GM10248 (cell line): ENCODE data around the gene HAAO.

Experiments used
- CTCF ChIA-PET: fragments of 300-600 bp; sonication (Branson Sonifier 250); formaldehyde crosslinking; extraction: SDS; loops from one replicate; lab custom pipeline; 2021; ENCODE audit warnings: antibody characterized with exemption; lab: Yijun Ruan, JAX
- POLR2A ChIA-PET: fragments of 350-650 bp; sonication (Branson Sonifier 250); formaldehyde crosslinking; extraction: SDS; loops from one replicate; lab custom pipeline; 2020; ENCODE audit warnings: antibody characterized with exemption; lab: Yijun Ruan, JAX
- DNase-seq: peaks from one replicate; pipeline ENCODE4 v3.0.0; 2012; ENCODE audit errors: extremely low spot score
- CTCF ChIP-seq: IDR thresholded peaks from 2 replicates; pipeline ENCODE4 v1.5.1; 2012; ENCODE audit warnings: mild to moderate bottlenecking, low read depth; ENCODE audit errors: extremely low read depth, missing control alignments, control extremely low read depth

HAAO gene

GRCh38 chr2:42810121-42810970 is 18.0 kb upstream of the HAAO start:
- CTCF ChIA-PET: interaction anchor here (0.8 to 10.4 kb wide), 15 partner anchors 9 to 759 kb away, joined by 3 to 64 read pairs (median 3); partner anchors contain the start of genes HAAO and ZFP36L2

GRCh38 chr2:42809819-42810120 is 17.4 kb upstream of the HAAO start:
- POLR2A ChIA-PET: interaction anchor here (1.8 to 2.7 kb wide), 2 partner anchors 14 to 17 kb away, joined by 9 to 29 read pairs; partner anchors contain the start of gene HAAO
- CTCF ChIA-PET: interaction anchor here (0.9 to 4.6 kb wide), 8 partner anchors 9 to 419 kb away, joined by 3 to 59 read pairs (median 4); partner anchors contain the start of genes HAAO and ZFP36L2
- peak; percentile 36 for TF ChIP-seq CTCF
- no peak for DNase-seq

More at GRCh38 chr2:42810121-42810970, 18.0 kb upstream of the HAAO start:
- DNase-seq: peak; percentile 92
- POLR2A ChIA-PET: interaction anchor here (0.6 to 2.7 kb wide), 4 partner anchors 15 to 768 kb away, joined by 3 to 29 read pairs (median 6); partner anchors contain the start of gene HAAO
- peak; percentile 5 for TF ChIP-seq CTCF

- no peak for DNase-seq
- POLR2A ChIA-PET: interaction anchor here (2.7 kb wide), 1 partner anchor 14 kb away, joined by 29 read pairs; no protein-coding TSS in a partner anchor
- no peak for TF ChIP-seq CTCF
- CTCF ChIA-PET: interaction anchor here (0.9 to 4.6 kb wide), 5 partner anchors 9 to 420 kb away, joined by 3 to 59 read pairs (median 5); partner anchors contain the start of genes HAAO and ZFP36L2
These were observed 16.9 kb upstream of the HAAO start for GRCh38 chr2:42809131-42809818.

- no peak for DNase-seq
- ChIA-PET CTCF (interaction anchor here (3.1 to 4.6 kb wide), 2 partner anchors 8 to 13 kb away, joined by 25 to 59 read pairs; partner anchors contain the start of gene HAAO), POLR2A (no interaction called here)
- TF ChIP-seq CTCF: no peak
These were observed 15.9 kb upstream of the HAAO start for GRCh38 chr2:42808301-42808700.

GRCh38 chr2:42806786-42807185 is 14.4 kb upstream of the HAAO start:
- ChIA-PET POLR2A (no interaction called here), CTCF (no interaction called here)
- no peak for TF ChIP-seq CTCF
- DNase-seq: no peak

GRCh38 chr2:42804891-42805290 is 12.5 kb upstream of the HAAO start:
- ChIA-PET CTCF (interaction anchor here (0.9 to 1.5 kb wide), 3 partner anchors 9 to 11 kb away, joined by 3 to 4 read pairs (median 3); no protein-coding TSS in a partner anchor), POLR2A (no interaction called here)
- DNase-seq: no peak
- TF ChIP-seq CTCF: no peak
